Spinal cord (tissue), 10 donors: ENCODE results near the gene TCF12. TPM values are rescaled to one million over a fixed set of nuclear protein-coding genes. Genes with fewer than 3 reads are reported as not detected.

Source experiments
- DNase-seq, 6 donors: peaks; one replicate each; pipeline versions ENCODE4 v3.0.0 to v3.0.0-alpha.2; 2013 to 2015; ENCODE audit warnings: low spot score in 6 of 6, low read depth in 4 of 6
- H3K27ac ChIP-seq: one replicate; pipeline ENCODE4 v1.5.1; 2013; ENCODE audit warnings: low read depth, low read length, control low read depth
- H3K27me3 ChIP-seq: one replicate; pipeline ENCODE4 v1.6.1; 2013; ENCODE audit warnings: low read length; ENCODE audit not compliant: control insufficient read depth, insufficient read depth
- H3K36me3 ChIP-seq: one replicate; pipeline ENCODE4 v1.6.1; 2013; ENCODE audit warnings: low read length; ENCODE audit not compliant: control insufficient read depth, insufficient read depth
- H3K4me1 ChIP-seq: one replicate; pipeline ENCODE4 v1.6.1; 2013; ENCODE audit warnings: low read length; ENCODE audit not compliant: control insufficient read depth, insufficient read depth
- H3K4me3 ChIP-seq: one replicate; pipeline ENCODE4 v1.5.1; 2013; ENCODE audit warnings: low read depth, low read length, control low read depth
- H3K9me3 ChIP-seq: one replicate; pipeline ENCODE4 v1.6.1; 2013; ENCODE audit warnings: low read length; ENCODE audit not compliant: control insufficient read depth, insufficient read depth
- WGBS: methylation state at CpG from one replicate; pipeline ENCODE4 v1.1.5; 2013; ENCODE audit warnings: missing lambda C conversion rate; ENCODE audit not compliant: insufficient coverage; 5-methylcytosine and 5-hydroxymethylcytosine counted together
- polyA plus RNA-seq, 2 donors: library from polyadenylated mRNA; unstranded; fragments of 120-200 nt; gene quantifications; one replicate each; pipeline ENCODE4 v1.2.1, GENCODE V29; 2013; ENCODE audit not compliant: insufficient read length in 2 of 2
- total RNA-seq, 2 donors: library from RNA; depleted of rRNA in 1 of 2; stranded (reverse); fragments of 120-200 nt in 1 of 2; fragments of >200 nt in 1 of 2; gene quantifications; one replicate each; pipeline versions ENCODE4 v1.2.3 to v1.2.4, GENCODE V29; 2013 to 2014
- donor health status: healthy.

Gene TCF12
- total and polyA plus RNA-seq, 4 donors, result 88.8 to 183 (median 135) TPM

DNA sequence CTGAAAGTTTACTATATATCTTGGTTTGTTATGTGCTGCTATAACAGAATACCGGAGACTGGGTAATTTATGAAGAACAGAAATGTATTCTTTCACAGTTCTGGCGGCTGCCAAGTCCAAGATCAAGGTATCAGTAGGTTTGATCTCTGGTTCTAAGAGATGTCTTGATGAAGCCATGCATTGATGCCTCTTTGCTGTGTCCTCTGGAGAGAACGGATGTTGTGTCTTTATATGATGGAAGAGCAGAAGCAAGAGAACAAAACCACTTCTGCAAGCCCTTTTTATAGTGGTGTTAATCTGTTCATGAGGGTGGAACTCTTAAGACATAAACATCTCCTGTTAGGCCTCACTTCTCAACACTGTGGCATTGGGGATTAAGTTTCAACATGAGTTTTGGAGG, 62.7 kb downstream of the TCF12 start:
- Histone ChIP-seq H3K27ac (no peak overlapping the region), H3K27me3 (no peaks in the 10 kb centered on the region), H3K4me1 (no peaks in the 10 kb centered on the region), H3K9me3 (no peaks in the 10 kb centered on the region), H3K36me3 (no peaks in the 10 kb centered on the region), H3K4me3 (no peak overlapping the region)
- 100% methylated on average over 1 of the region's 3 CpGs for WGBS
- DNase-seq, result no peak

DNA sequence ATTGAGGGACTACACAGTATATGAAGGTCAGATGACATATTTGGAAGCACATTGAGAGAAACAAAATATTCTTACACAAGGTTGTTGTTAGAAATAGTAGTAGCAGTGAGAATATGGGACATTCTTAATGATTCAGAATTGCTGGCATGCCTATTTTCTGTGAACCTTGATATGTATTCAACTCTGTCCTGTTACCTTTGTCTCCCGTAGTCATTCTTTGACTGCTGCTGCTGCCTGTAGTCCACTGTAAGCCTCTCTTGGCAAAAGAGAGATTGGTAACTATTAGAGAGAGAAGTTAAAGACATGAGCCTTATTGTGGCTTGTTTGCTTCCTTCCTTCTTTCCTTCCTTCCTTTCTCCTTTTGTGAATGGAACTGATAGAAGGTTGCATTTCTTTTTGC, 64.5 kb downstream of the TCF12 start:
- Histone ChIP-seq H3K27ac (no peak overlapping the region), H3K4me3 (no peak overlapping the region), H3K27me3 (no peaks in the 10 kb centered on the region), H3K9me3 (no peaks in the 10 kb centered on the region), H3K4me1 (peaks cover 4% of the 10 kb centered on the region), H3K36me3 (no peaks in the 10 kb centered on the region)
- no peak for DNase-seq
- no CpG with 5 or more reads among the region's 1 CpG for WGBS

DNA sequence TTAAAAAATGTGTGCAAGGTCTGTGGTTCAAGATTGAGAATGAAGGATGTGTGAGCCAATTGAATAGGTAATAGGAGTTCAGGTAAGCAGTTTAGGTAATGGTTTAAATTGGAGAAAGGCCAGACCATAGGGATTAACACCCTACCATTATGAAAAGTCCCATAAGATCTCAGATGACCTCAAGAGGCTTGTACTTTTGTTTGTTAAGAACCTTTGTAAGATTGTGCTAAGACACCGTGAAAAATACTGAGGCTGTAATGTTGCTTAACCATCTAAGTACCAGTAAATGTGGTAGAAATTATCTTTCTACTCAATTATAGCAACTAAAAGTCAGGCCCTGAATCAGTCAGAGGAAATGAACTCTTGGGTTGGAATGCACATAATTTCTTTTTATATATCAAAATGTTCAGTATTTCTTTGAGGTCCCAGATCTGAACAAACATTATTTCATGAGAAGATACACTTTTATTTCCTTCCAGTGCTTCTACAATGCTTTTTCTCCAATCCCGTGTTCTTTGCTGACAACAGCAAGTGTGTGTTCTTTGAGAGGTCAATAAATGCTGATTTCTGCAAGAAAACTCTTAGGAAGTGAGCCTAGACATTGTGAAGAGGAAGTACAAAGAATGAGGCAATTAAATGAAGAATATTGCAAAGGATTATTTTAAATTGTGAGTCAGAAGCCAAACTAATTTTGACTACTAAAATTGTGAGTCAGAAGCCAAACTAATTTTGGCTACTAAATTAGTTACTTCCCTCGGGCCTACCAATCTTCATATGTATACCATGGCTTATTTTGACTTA, 66.4 kb downstream of the TCF12 start:
- no peaks in the 10 kb centered on the region for H3K9me3 ChIP-seq
- H3K27me3 ChIP-seq, result no peaks in the 10 kb centered on the region
- WGBS, result 83% methylated on average over 1 of the region's 3 CpGs
- no peak overlapping the region for H3K27ac ChIP-seq
- no peaks in the 10 kb centered on the region for H3K36me3 ChIP-seq
- H3K4me3 ChIP-seq, result no peak overlapping the region
- DNase-seq, result no peak
- H3K4me1 ChIP-seq, result peaks cover 4% of the 10 kb centered on the region

DNA sequence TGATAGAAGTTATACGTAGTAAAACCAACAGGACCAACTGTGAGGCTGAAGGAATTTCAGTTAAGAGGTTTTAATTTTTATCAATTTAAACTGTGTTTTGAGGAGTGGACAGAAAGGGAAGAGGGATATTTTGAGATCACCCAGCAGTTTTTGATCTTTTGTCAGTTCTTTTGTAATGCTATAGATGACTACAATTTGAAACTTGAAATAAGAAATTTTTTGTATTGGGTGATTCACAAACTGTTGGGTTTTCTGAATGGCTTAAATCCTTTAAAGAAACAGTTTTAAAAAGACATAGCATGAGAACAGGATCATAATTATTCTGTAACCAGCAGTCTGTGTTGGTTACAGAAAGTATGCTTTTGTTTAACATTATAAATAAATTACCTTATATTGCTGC, 67.4 kb downstream of the TCF12 start:
- WGBS, result no CpG with 5 or more reads among the region's 1 CpG
- no peak overlapping the region for H3K27ac ChIP-seq
- H3K36me3 ChIP-seq, result no peaks in the 10 kb centered on the region
- no peak overlapping the region for H3K4me3 ChIP-seq
- no peak for DNase-seq
- peaks cover 4% of the 10 kb centered on the region for H3K4me1 ChIP-seq
- no peaks in the 10 kb centered on the region for H3K27me3 ChIP-seq
- no peaks in the 10 kb centered on the region for H3K9me3 ChIP-seq

DNA sequence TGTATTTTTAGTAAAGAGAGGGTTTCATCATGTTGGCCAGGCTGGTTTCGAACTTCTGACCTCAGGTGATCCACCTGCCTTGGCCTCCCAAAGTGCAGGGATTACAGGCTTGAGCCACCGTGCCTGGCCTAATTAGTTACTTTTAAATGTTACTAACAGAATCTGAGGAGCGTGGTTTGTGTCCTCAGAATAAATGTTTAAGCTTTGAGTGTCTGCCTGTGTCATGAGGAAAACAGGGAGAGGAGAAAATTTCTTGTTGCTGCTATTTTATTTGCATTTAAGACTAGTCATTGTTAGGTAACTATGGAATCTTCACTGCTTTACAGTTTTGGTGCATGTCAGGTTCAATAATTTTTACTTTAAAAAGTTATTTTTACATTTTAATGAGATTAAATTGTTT, 68.8 kb downstream of the TCF12 start:
- Histone ChIP-seq H3K27ac (no peak overlapping the region), H3K36me3 (no peaks in the 10 kb centered on the region), H3K4me3 (no peak overlapping the region), H3K27me3 (no peaks in the 10 kb centered on the region), H3K9me3 (no peaks in the 10 kb centered on the region), H3K4me1 (peaks cover 4% of the 10 kb centered on the region)
- WGBS, result 60% methylated on average over 2 of the region's 3 CpGs
- no peak for DNase-seq

DNA sequence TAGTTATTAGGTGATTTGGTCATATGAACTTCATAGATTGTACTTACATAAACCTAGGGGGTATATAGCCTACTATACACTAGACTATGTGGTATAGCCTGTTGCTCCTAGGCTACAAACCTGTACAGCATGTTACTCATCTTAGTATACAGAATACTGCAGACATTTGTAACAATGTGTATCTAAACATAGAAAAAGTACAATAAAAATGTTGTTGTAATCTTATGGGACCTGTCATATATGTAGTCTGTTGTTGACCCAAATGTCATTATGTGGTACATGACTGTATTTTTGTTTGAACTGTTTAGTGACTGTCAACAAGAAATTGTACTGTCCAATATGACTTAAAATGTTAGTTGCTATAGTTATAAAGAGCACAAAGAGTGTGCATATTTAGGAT, 69.8 kb downstream of the TCF12 start:
- H3K27me3 ChIP-seq, result no peaks in the 10 kb centered on the region
- H3K36me3 ChIP-seq, result no peaks in the 10 kb centered on the region
- no peak for DNase-seq
- no peaks in the 10 kb centered on the region for H3K9me3 ChIP-seq
- no peak overlapping the region for H3K27ac ChIP-seq
- H3K4me1 ChIP-seq, result peaks cover 4% of the 10 kb centered on the region
- H3K4me3 ChIP-seq, result no peak overlapping the region

DNA sequence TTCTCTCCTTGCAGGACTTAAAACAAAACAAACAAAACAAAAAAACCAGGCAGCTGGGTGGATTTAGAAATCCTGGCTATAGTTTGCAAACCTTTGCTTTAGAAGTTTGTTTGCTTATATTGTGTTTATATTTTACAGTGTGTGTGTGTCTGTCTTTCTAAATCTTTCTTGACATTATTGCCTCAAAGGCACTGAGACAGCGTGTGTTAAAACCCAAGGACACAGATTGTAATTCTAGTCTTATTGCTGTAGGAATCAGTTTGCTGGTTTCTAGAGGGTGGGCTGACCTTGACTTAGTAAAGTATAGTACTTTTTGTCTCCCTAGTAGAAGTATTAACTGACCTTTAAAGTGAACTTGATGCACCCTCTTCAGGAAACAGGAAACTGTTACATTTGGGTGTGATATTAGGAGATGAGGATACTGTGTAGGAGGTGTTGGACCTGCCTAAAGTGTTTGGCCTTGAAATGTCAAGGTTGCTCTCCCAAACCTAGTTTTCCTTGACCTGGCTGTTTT, 71.0 kb downstream of the TCF12 start:
- WGBS, result no CpG with 5 or more reads among the region's 1 CpG

DNA sequence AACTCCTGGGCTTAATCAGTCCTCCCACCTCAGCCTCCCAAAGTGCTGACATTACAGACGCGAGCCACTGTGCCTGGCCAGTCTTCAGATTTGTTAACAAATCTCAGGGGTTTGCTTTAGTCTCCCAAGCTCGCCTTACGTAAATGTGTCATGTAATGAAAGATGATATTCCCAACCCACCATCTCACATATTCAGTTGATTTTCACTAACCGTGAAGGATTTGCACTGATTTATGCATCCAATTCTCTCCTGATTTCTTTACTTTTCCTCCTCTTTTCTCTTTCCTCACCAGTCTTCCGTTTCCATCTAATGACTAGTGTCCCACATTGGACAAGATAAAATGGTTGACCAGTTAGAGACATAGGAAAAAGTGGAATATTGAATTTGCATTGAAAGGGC, 72.6 kb downstream of the TCF12 start:
- no CpG with 5 or more reads among the region's 6 CpGs for WGBS
- no peak for DNase-seq
- H3K27me3 ChIP-seq, result no peaks in the 10 kb centered on the region
- no peak overlapping the region for H3K27ac ChIP-seq
- H3K9me3 ChIP-seq, result no peaks in the 10 kb centered on the region
- no peak overlapping the region for H3K4me3 ChIP-seq
- no peaks in the 10 kb centered on the region for H3K36me3 ChIP-seq
- peaks cover 4% of the 10 kb centered on the region for H3K4me1 ChIP-seq

More for the DNA sequence above, 71.0 kb downstream of the TCF12 start:
- Histone ChIP-seq H3K4me3 (no peak overlapping the region), H3K9me3 (no peaks in the 10 kb centered on the region), H3K4me1 (peaks cover 4% of the 10 kb centered on the region), H3K27me3 (no peaks in the 10 kb centered on the region), H3K27ac (no peak overlapping the region), H3K36me3 (no peaks in the 10 kb centered on the region)
- DNase-seq, result no peak

DNA sequence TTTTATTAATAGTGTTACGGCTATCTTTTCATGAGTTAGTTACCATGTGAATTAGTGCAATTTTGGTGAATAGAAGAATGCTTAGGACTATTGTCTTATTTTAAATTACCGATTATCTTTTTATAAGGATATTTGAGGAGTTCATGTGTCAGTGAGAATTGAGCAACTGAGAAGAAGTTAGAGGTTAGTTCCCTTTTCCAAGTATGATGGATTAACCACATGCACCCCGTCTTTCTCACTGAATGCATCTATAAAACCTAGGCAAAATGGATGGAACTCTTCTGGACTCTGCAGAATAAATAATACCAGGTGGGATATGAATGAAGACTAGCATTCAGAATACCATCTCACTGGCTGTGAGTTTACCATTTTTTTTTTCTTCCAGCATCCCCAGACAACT, 74.3 kb downstream of the TCF12 start:
- Histone ChIP-seq H3K27me3 (no peaks in the 10 kb centered on the region), H3K27ac (no peak overlapping the region), H3K4me3 (no peak overlapping the region), H3K36me3 (no peaks in the 10 kb centered on the region), H3K4me1 (no peaks in the 10 kb centered on the region), H3K9me3 (no peaks in the 10 kb centered on the region)
- DNase-seq, result no peak
- WGBS, result no CpG with 5 or more reads among the region's 3 CpGs

DNA sequence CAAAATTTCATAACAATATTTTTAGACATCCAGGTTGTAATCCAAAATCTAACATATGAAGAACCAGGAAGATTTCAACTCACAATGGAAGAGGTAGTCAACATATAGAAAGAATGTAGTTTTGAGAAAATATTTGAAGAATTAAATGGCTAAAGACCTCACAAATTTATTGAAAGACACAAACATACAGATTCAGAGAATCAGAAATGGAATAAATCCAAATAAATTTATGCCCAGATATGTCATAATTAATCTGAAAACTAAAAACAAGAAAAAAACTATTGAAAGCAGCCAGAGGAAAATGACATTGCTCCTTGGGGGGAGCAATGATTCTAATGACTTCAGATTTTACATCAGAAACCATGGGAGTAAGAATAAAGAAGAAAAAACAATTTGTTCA, 75.8 kb downstream of the TCF12 start:
- H3K27ac ChIP-seq, result no peak overlapping the region
- H3K27me3 ChIP-seq, result no peaks in the 10 kb centered on the region
- no peaks in the 10 kb centered on the region for H3K36me3 ChIP-seq
- no peaks in the 10 kb centered on the region for H3K9me3 ChIP-seq
- DNase-seq, result no peak
- H3K4me3 ChIP-seq, result no peak overlapping the region
- no peaks in the 10 kb centered on the region for H3K4me1 ChIP-seq
